ENCODE data around the gene C1QTNF2. TPM values are rescaled to one million over a fixed set of nuclear protein-coding genes. Genes with fewer than 3 reads are reported as not detected.
A peak's percentile ranks its signal among the peaks of the same experiment; 100 is the strongest.

The C1QTNF2 gene
- total RNA-seq, 1 experiment from 2014 or later: 0.39 TPM

DNA sequence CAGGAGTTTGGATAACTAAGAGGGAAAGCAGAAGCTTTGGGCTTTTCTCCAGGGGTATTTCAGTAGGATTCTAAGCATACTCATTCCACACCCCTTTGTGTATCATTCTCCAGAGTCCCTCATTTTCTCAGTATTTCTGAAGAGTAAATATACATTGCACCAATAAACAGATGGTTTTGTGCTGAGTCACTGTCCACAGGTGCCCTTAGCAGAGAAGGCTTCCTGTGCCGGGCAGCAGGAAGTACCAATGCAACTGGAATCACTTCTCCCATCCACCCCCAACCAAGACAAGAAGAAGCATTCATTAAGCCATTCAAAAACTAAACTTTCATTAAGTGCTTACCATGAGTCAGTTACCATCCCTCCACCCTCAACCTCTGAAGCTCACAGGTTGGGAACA lies 54.5 kb downstream of the C1QTNF2 start:
- H3K9me3 ChIP-seq (ENCODE audit: low read depth, low read length, poor library complexity, severe bottlenecking): no peaks in the 10 kb centered on the region
- H3K4me1 ChIP-seq (ENCODE audit: insufficient read depth, low read length, poor library complexity, severe bottlenecking): peaks cover 13% of the 10 kb centered on the region
- POLR2A ChIA-PET (ENCODE audit: low non-redundant PET): no interaction called here
- intact Hi-C loops (cut with micrococcal nuclease; ENCODE audit: unreplicated experiment): no loop called here
- no peaks in the 10 kb centered on the region for H3K27me3 ChIP-seq (replicated peaks; ENCODE audit: insufficient read depth, low read depth, low read length, poor library complexity)
- H3K27ac ChIP-seq (ENCODE audit: low read depth, low read length, poor library complexity, severe bottlenecking): no peak overlapping the region
- CTCF ChIA-PET: no interaction called here
- H3K4me3 ChIP-seq (ENCODE audit: low read depth, low read length, poor library complexity, severe bottlenecking): no peak overlapping the region
- no peaks in the 10 kb centered on the region for H3K36me3 ChIP-seq (ENCODE audit: insufficient read depth, low read length, poor library complexity, severe bottlenecking)
- no TSS peak for BruUV-seq (replicated peaks)
- DNase-seq (ENCODE audit: low spot score): peak; percentile 5
- TF ChIP-seq, protein P1, sequence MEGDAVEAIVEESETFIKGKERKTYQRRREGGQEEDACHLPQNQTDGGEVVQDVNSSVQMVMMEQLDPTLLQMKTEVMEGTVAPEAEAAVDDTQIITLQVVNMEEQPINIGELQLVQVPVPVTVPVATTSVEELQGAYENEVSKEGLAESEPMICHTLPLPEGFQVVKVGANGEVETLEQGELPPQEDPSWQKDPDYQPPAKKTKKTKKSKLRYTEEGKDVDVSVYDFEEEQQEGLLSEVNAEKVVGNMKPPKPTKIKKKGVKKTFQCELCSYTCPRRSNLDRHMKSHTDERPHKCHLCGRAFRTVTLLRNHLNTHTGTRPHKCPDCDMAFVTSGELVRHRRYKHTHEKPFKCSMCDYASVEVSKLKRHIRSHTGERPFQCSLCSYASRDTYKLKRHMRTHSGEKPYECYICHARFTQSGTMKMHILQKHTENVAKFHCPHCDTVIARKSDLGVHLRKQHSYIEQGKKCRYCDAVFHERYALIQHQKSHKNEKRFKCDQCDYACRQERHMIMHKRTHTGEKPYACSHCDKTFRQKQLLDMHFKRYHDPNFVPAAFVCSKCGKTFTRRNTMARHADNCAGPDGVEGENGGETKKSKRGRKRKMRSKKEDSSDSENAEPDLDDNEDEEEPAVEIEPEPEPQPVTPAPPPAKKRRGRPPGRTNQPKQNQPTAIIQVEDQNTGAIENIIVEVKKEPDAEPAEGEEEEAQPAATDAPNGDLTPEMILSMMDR (conservative IDR thresholded peaks at IDR 0.05; ENCODE audit: low read depth, low read length): no peak
- TF ChIP-seq EZH2 (IDR thresholded peaks at IDR 0.05; ENCODE audit: borderline replicate concordance, low read depth, low read length, poor library complexity, severe bottlenecking): no peak

DNA sequence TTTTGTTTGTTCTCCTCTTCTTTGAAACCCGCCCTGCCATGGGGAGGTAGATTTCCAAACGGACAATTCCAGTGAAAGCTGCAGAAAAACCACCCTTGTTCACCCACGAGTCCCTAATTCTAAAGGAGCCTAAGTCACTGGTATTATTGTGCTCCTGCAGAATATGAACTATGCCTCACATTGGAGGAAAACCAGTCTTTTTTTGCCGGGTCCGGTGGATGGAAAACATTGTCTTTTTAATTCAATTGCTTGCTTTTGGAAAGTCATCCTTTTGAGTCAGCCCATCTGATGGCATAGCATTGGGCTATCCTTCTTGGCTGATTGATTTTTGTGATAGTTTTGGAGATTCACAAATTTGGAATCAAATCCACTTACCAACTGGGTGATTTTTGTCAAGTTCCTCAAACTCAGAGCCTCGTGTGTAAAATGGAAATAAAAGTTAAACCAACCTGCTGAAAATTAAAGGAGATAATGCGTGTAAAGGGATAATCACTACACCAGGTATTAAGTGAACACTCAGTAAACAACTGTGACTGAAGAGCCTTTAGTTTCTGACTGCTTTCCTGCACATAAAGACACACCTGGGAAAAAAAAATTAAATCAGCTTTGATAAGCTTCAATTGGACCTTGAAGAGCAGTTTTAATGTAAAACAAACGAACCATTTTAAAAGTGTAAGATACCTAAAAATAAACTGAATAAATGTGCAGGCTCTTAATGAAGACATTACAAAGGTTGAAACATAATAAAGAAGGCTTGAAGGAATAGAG lies 57.3 kb downstream of the C1QTNF2 start:
- BruUV-seq (replicated peaks): TSS peak; percentile 96

DNA sequence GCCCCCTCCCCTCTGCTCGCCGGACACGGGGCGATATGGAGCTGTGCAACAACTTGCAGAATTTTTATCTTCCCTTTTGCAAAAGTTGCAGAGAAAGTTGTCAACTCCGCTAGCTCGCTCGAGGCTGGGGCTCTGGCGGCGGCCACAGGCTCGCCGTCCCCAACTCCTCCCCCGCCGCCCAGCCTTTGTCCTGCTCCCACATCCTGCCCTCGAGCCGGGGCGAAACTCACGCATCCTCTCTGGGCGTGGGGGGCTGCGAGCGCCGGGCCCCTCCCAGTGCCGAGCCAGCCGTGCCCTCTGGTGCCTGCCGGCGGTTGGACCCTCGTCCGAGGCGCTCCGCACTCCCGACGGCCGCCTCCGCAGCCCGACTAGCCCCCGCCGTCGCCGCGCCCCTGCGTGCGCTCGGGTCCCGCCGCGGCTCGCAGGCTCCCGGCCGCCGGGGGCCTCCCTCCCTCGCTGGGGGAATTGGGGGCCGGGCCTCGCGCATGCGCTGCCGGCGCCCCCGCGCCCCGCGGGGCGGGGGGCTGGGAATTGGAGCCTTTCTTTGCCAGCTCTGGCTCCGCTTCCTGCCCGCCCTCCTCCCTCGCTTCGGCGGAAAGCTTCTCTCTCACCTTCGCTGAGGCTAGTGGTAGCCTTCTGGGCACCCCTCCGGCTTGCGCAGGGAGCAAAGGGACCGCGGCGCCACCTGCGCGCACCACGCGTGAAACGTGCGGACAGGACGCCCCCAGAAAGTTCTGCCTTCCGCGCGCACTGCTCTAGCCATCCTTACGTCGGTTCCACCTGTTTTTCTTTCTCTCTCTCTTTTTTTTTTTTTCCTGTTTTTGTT lies 58.1 kb downstream of the C1QTNF2 start, which contains the start of gene CCNJL:
CCNJL (minus strand) TSS at position 431 of the 826 bp plus-strand sequence. CDS start 641 bp downstream, outside the sequence.
- peaks cover 13% of the 10 kb centered on the region for H3K4me1 ChIP-seq (ENCODE audit: insufficient read depth, low read length, poor library complexity, severe bottlenecking)
- no peaks in the 10 kb centered on the region for H3K27me3 ChIP-seq (replicated peaks; ENCODE audit: insufficient read depth, low read depth, low read length, poor library complexity)
- ChIA-PET CTCF (interaction anchor here (0.7 to 1.0 kb wide), 2 partner anchors 33 to 39 kb away, joined by 3 read pairs; no protein-coding TSS in a partner anchor), POLR2A (ENCODE audit: low non-redundant PET) (no interaction called here)
- BruUV-seq (replicated peaks): no TSS peak
- peak within 1 kb of the TSS; percentile 81 for H3K4me3 ChIP-seq (ENCODE audit: low read depth, low read length, poor library complexity, severe bottlenecking)
- DNase-seq (ENCODE audit: low spot score): peak; percentile 78
- peak within 1 kb of the TSS; percentile 63 for H3K27ac ChIP-seq (ENCODE audit: low read depth, low read length, poor library complexity, severe bottlenecking)
- no peaks in the 10 kb centered on the region for H3K9me3 ChIP-seq (ENCODE audit: low read depth, low read length, poor library complexity, severe bottlenecking)
- TF ChIP-seq EZH2 (IDR thresholded peaks at IDR 0.05; ENCODE audit: borderline replicate concordance, low read depth, low read length, poor library complexity, severe bottlenecking): no peak
- TF ChIP-seq, protein P1 (conservative IDR thresholded peaks at IDR 0.05; ENCODE audit: low read depth, low read length): no peak
- H3K36me3 ChIP-seq (ENCODE audit: insufficient read depth, low read length, poor library complexity, severe bottlenecking): no peaks in the 10 kb centered on the region
- intact Hi-C loops (cut with micrococcal nuclease; ENCODE audit: unreplicated experiment): no loop called here

More for the DNA sequence above, 57.3 kb downstream of the C1QTNF2 start:
- DNase-seq (ENCODE audit: low spot score): peak; percentile 5
- peak overlapping the region; percentile 81 for H3K4me3 ChIP-seq (ENCODE audit: low read depth, low read length, poor library complexity, severe bottlenecking)
- H3K9me3 ChIP-seq (ENCODE audit: low read depth, low read length, poor library complexity, severe bottlenecking): no peaks in the 10 kb centered on the region
- ChIA-PET CTCF (interaction anchor here (0.7 kb wide), 1 partner anchor 40 kb away, joined by 3 read pairs; no protein-coding TSS in a partner anchor), POLR2A (ENCODE audit: low non-redundant PET) (interaction anchor here (0.6 kb wide), 1 partner anchor 1188 kb away, joined by 4 read pairs; no protein-coding TSS in a partner anchor)
- peaks cover 13% of the 10 kb centered on the region for H3K4me1 ChIP-seq (ENCODE audit: insufficient read depth, low read length, poor library complexity, severe bottlenecking)
- intact Hi-C loops (cut with micrococcal nuclease; ENCODE audit: unreplicated experiment): no loop called here
- TF ChIP-seq, protein P1 (conservative IDR thresholded peaks at IDR 0.05; ENCODE audit: low read depth, low read length): no peak
- no peak for TF ChIP-seq EZH2 (IDR thresholded peaks at IDR 0.05; ENCODE audit: borderline replicate concordance, low read depth, low read length, poor library complexity, severe bottlenecking)
- H3K27ac ChIP-seq (ENCODE audit: low read depth, low read length, poor library complexity, severe bottlenecking): peak overlapping the region; percentile 58
- no peaks in the 10 kb centered on the region for H3K27me3 ChIP-seq (replicated peaks; ENCODE audit: insufficient read depth, low read depth, low read length, poor library complexity)
- no peaks in the 10 kb centered on the region for H3K36me3 ChIP-seq (ENCODE audit: insufficient read depth, low read length, poor library complexity, severe bottlenecking)

All from A673 (cell line).